ENCODE measurements around the gene ZEB1. TPM values are rescaled to one million over a fixed set of nuclear protein-coding genes. Genes with fewer than 3 reads are reported as not detected.
"Not testable (repeated sequence)": the region's sequence is repeated elsewhere in the genome, so short reads cannot be mapped to it uniquely, and the experiment has no call there.

Gene ZEB1
- total and polyA plus RNA-seq, 4 donors = 61.7 to 113 (median 101) TPM

GRCh38 chr10:31404640-31405039 lies 85.6 kb downstream of the ZEB1 start:
- H3K4me1 ChIP-seq (ENCODE audit: control insufficient read depth, insufficient read depth, low read length) = no peaks in the 10 kb centered on the region
- H3K36me3 ChIP-seq (ENCODE audit: control insufficient read depth, insufficient read depth, low read length) = no peaks in the 10 kb centered on the region
- DNase-seq (ENCODE audit: low read depth in 4 of 6, low spot score in 6 of 6) = no peak
- H3K27me3 ChIP-seq (ENCODE audit: control insufficient read depth, insufficient read depth, low read length) = no peaks in the 10 kb centered on the region
- no peaks in the 10 kb centered on the region for H3K9me3 ChIP-seq (ENCODE audit: control insufficient read depth, insufficient read depth, low read length)
- no peak overlapping the region for H3K4me3 ChIP-seq (ENCODE audit: low read depth, low read length)
- H3K27ac ChIP-seq (ENCODE audit: low read depth, low read length) = no peak overlapping the region

DNA sequence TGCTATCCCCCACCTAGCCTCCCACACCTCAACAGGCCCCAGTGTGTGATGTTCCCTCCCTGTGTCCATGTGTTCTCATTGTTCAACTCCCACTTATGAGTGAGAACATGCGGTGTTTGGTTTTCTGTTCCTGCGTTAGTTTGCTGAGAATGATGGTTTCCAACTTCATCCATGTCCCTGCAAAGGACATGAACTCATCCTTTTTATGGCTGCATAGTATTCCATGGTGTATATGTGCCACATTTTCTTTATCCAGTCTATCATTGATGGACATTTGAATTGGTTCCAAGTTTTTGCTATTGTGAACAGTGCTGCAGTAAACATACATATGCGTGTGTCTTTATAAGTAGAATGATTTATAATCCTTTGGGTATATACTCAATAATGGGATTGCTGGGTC lies 86.8 kb downstream of the ZEB1 start:
- WGBS (ENCODE audit: insufficient coverage) = no CpG with 5 or more reads among the region's 3 CpGs
- DNase-seq (ENCODE audit: low read depth in 4 of 6, low spot score in 6 of 6); H3K27ac ChIP-seq (ENCODE audit: low read depth, low read length); H3K4me3 ChIP-seq (ENCODE audit: low read depth, low read length); H3K9me3 ChIP-seq (ENCODE audit: control insufficient read depth, insufficient read depth, low read length); H3K4me1 ChIP-seq (ENCODE audit: control insufficient read depth, insufficient read depth, low read length); H3K36me3 ChIP-seq (ENCODE audit: control insufficient read depth, insufficient read depth, low read length); H3K27me3 ChIP-seq (ENCODE audit: control insufficient read depth, insufficient read depth, low read length): not testable (repeated sequence)

DNA sequence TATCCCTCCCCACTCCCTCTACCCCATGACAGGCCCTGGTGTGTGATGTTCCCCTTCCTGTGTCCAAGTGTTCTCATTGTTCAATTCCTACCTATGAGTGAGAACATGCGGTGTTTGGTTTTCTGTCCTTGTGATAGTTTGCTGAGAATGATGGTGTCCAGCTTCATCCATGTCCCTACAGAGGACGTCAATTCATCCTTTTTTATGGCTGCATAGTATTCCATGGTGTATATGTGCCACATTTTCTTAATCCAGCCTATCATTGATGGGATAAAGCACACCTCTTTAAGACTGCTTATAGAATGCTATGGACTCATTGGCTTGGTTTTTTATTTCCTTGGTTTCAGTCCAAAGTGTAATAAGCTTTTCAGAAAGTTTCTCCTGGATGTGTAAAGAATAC lies 93.4 kb downstream of the ZEB1 start:
- H3K27ac ChIP-seq (ENCODE audit: low read depth, low read length); H3K4me3 ChIP-seq (ENCODE audit: low read depth, low read length); H3K36me3 ChIP-seq (ENCODE audit: control insufficient read depth, insufficient read depth, low read length); H3K4me1 ChIP-seq (ENCODE audit: control insufficient read depth, insufficient read depth, low read length); H3K27me3 ChIP-seq (ENCODE audit: control insufficient read depth, insufficient read depth, low read length); H3K9me3 ChIP-seq (ENCODE audit: control insufficient read depth, insufficient read depth, low read length); DNase-seq (ENCODE audit: low read depth in 4 of 6, low spot score in 6 of 6): not testable (repeated sequence)
- WGBS (ENCODE audit: insufficient coverage) = no CpG with 5 or more reads among the region's 2 CpGs

- no peak for DNase-seq (ENCODE audit: low read depth in 4 of 6, low spot score in 6 of 6)
- no peaks in the 10 kb centered on the region for H3K27me3 ChIP-seq (ENCODE audit: control insufficient read depth, insufficient read depth, low read length)
- H3K36me3 ChIP-seq (ENCODE audit: control insufficient read depth, insufficient read depth, low read length) = no peaks in the 10 kb centered on the region
- no peak overlapping the region for H3K27ac ChIP-seq (ENCODE audit: low read depth, low read length)
- H3K4me1 ChIP-seq (ENCODE audit: control insufficient read depth, insufficient read depth, low read length) = no peaks in the 10 kb centered on the region
- WGBS (ENCODE audit: insufficient coverage) = 75% methylated on average over 1 of the region's 1 CpG
- no peak overlapping the region for H3K4me3 ChIP-seq (ENCODE audit: low read depth, low read length)
- peaks cover 1% of the 10 kb centered on the region for H3K9me3 ChIP-seq (ENCODE audit: control insufficient read depth, insufficient read depth, low read length)
Observed at GRCh38 chr10:31413325-31413724, 94.3 kb downstream of the ZEB1 start.

- Histone ChIP-seq H3K4me3 (ENCODE audit: low read depth, low read length) (no peak overlapping the region), H3K4me1 (ENCODE audit: control insufficient read depth, insufficient read depth, low read length) (no peaks in the 10 kb centered on the region), H3K36me3 (ENCODE audit: control insufficient read depth, insufficient read depth, low read length) (no peaks in the 10 kb centered on the region), H3K27ac (ENCODE audit: low read depth, low read length) (no peak overlapping the region), H3K27me3 (ENCODE audit: control insufficient read depth, insufficient read depth, low read length) (no peaks in the 10 kb centered on the region), H3K9me3 (ENCODE audit: control insufficient read depth, insufficient read depth, low read length) (no peaks in the 10 kb centered on the region)
- no CpG with 5 or more reads among the region's 2 CpGs for WGBS (ENCODE audit: insufficient coverage)
- DNase-seq (ENCODE audit: low read depth in 4 of 6, low spot score in 6 of 6) = no peak
Observed at GRCh38 chr10:31418481-31418880, 99.5 kb downstream of the ZEB1 start.

- H3K27me3 ChIP-seq (ENCODE audit: control insufficient read depth, insufficient read depth, low read length) = no peaks in the 10 kb centered on the region
- DNase-seq (ENCODE audit: low read depth in 4 of 6, low spot score in 6 of 6) = peak in 3 of 6 donors; percentile 13 to 54 (median 27)
- H3K9me3 ChIP-seq (ENCODE audit: control insufficient read depth, insufficient read depth, low read length) = no peaks in the 10 kb centered on the region
- 13% methylated on average over 1 of the region's 4 CpGs for WGBS (ENCODE audit: insufficient coverage)
- H3K4me3 ChIP-seq (ENCODE audit: low read depth, low read length) = no peak overlapping the region
- no peak overlapping the region for H3K27ac ChIP-seq (ENCODE audit: low read depth, low read length)
- no peaks in the 10 kb centered on the region for H3K36me3 ChIP-seq (ENCODE audit: control insufficient read depth, insufficient read depth, low read length)
- H3K4me1 ChIP-seq (ENCODE audit: control insufficient read depth, insufficient read depth, low read length) = no peaks in the 10 kb centered on the region
Observed at GRCh38 chr10:31419394-31420063, 100.5 kb downstream of the ZEB1 start.

- H3K27ac ChIP-seq (ENCODE audit: low read depth, low read length) = no peak overlapping the region
- no peaks in the 10 kb centered on the region for H3K27me3 ChIP-seq (ENCODE audit: control insufficient read depth, insufficient read depth, low read length)
- no peaks in the 10 kb centered on the region for H3K36me3 ChIP-seq (ENCODE audit: control insufficient read depth, insufficient read depth, low read length)
- H3K4me1 ChIP-seq (ENCODE audit: control insufficient read depth, insufficient read depth, low read length) = no peaks in the 10 kb centered on the region
- no CpG with 5 or more reads among the region's 1 CpG for WGBS (ENCODE audit: insufficient coverage)
- no peak for DNase-seq (ENCODE audit: low read depth in 4 of 6, low spot score in 6 of 6)
- H3K4me3 ChIP-seq (ENCODE audit: low read depth, low read length) = no peak overlapping the region
- no peaks in the 10 kb centered on the region for H3K9me3 ChIP-seq (ENCODE audit: control insufficient read depth, insufficient read depth, low read length)
Observed at GRCh38 chr10:31421322-31421721, 102.3 kb downstream of the ZEB1 start.

GRCh38 chr10:31422634-31423033 lies 103.6 kb downstream of the ZEB1 start:
- Histone ChIP-seq H3K27me3 (ENCODE audit: control insufficient read depth, insufficient read depth, low read length) (no peaks in the 10 kb centered on the region), H3K4me1 (ENCODE audit: control insufficient read depth, insufficient read depth, low read length) (no peaks in the 10 kb centered on the region), H3K36me3 (ENCODE audit: control insufficient read depth, insufficient read depth, low read length) (no peaks in the 10 kb centered on the region), H3K9me3 (ENCODE audit: control insufficient read depth, insufficient read depth, low read length) (no peaks in the 10 kb centered on the region), H3K27ac (ENCODE audit: low read depth, low read length) (no peak overlapping the region), H3K4me3 (ENCODE audit: low read depth, low read length) (no peak overlapping the region)
- DNase-seq (ENCODE audit: low read depth in 4 of 6, low spot score in 6 of 6) = no peak
- no CpG with 5 or more reads among the region's 2 CpGs for WGBS (ENCODE audit: insufficient coverage)

DNA sequence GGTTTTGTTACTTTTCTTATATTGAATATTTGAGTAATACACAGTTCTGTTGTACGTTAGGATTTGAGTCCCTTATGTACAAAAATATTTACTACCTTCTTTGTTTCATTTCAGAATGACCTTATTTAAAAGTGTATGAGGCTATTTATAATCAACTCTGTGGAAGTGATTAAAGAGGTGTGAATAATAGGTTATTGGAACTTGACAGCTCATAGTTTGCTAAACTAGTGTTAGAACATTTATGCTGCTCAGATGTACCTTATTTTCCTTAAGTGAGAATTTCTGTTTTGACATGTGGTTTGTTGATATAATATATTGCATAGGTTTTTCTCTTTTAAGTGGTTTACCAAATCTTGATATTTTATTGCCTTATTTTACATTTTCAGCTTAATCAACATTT lies 105.5 kb downstream of the ZEB1 start:
- Histone ChIP-seq H3K4me1 (ENCODE audit: control insufficient read depth, insufficient read depth, low read length) (no peaks in the 10 kb centered on the region), H3K27ac (ENCODE audit: low read depth, low read length) (no peak overlapping the region), H3K36me3 (ENCODE audit: control insufficient read depth, insufficient read depth, low read length) (no peaks in the 10 kb centered on the region), H3K27me3 (ENCODE audit: control insufficient read depth, insufficient read depth, low read length) (no peaks in the 10 kb centered on the region), H3K4me3 (ENCODE audit: low read depth, low read length) (no peak overlapping the region), H3K9me3 (ENCODE audit: control insufficient read depth, insufficient read depth, low read length) (peaks cover 3% of the 10 kb centered on the region)
- WGBS (ENCODE audit: insufficient coverage) = no CpG with 5 or more reads among the region's 1 CpG
- DNase-seq (ENCODE audit: low read depth in 4 of 6, low spot score in 6 of 6) = no peak

- DNase-seq (ENCODE audit: low read depth in 4 of 6, low spot score in 6 of 6) = peak in 1 of 6 donors; percentile 28
- Histone ChIP-seq H3K4me1 (ENCODE audit: control insufficient read depth, insufficient read depth, low read length) (no peaks in the 10 kb centered on the region), H3K27ac (ENCODE audit: low read depth, low read length) (peak overlapping the region; percentile 59), H3K9me3 (ENCODE audit: control insufficient read depth, insufficient read depth, low read length) (peaks cover 3% of the 10 kb centered on the region), H3K36me3 (ENCODE audit: control insufficient read depth, insufficient read depth, low read length) (no peaks in the 10 kb centered on the region), H3K4me3 (ENCODE audit: low read depth, low read length) (no peak overlapping the region), H3K27me3 (ENCODE audit: control insufficient read depth, insufficient read depth, low read length) (no peaks in the 10 kb centered on the region)
- WGBS (ENCODE audit: insufficient coverage) = no CpG with 5 or more reads among the region's 3 CpGs
Observed at GRCh38 chr10:31426401-31426800, 107.4 kb downstream of the ZEB1 start.
